Suprapubic skin (tissue), 4 donors: ENCODE data around the gene TMEM100. TPM values are rescaled to one million over a fixed set of nuclear protein-coding genes. Genes with fewer than 3 reads are reported as not detected.

Experiments
- DNase-seq, 2 donors: peaks; one replicate each; pipeline ENCODE4 v3.0.0-alpha.2; 2019; ENCODE audit warnings: low spot score in 2 of 2
- H3K27ac ChIP-seq: fragments of 200-600 bp; sonication (generic); one replicate; pipeline ENCODE4 v1.5.1; 2019
- H3K27me3 ChIP-seq: fragments of 200-600 bp; sonication (generic); one replicate; pipeline ENCODE4 v1.5.1; 2019
- H3K36me3 ChIP-seq: fragments of 200-600 bp; sonication (generic); one replicate; pipeline ENCODE4 v1.5.1; 2019
- H3K4me1 ChIP-seq: fragments of 200-600 bp; sonication (generic); one replicate; pipeline ENCODE4 v1.5.1; 2019
- H3K4me3 ChIP-seq: fragments of 200-600 bp; sonication (generic); one replicate; pipeline ENCODE4 v1.5.1; 2019; ENCODE audit warnings: mild to moderate bottlenecking
- H3K9me3 ChIP-seq: fragments of 200-600 bp; sonication (generic); one replicate; pipeline ENCODE4 v1.5.1; 2019
- EP300 ChIP-seq: sonication (generic); formaldehyde crosslinking; IDR thresholded peaks from one replicate; pipeline ENCODE4 v1.6.1; 2017; ENCODE audit warnings: antibody characterized with exemption
- POLR2A ChIP-seq, 2 donors: fragments of 450-650 bp; IDR thresholded peaks; one replicate each; pipeline ENCODE4 v1.6.1; 2017; ENCODE audit warnings: antibody characterized with exemption in 2 of 2, mild to moderate bottlenecking in 2 of 2, moderate library complexity in 2 of 2
- POLR2AphosphoS5 ChIP-seq, 3 donors: sonication (generic); formaldehyde crosslinking; IDR thresholded peaks; one replicate each; pipeline ENCODE4 v1.6.1; 2017; ENCODE audit warnings: antibody characterized with exemption in 3 of 3
- WGBS: methylation state at CpG from one replicate; pipeline ENCODE4 v1.1.5; 2018; 5-methylcytosine and 5-hydroxymethylcytosine counted together
- total RNA-seq, 4 donors: library from RNA; depleted of rRNA; stranded (reverse); fragments of >200 nt; gene quantifications; one replicate each; pipeline ENCODE4 v1.1.0, GENCODE V29; 2016
- TF ChIP-seq, protein P1 (sequence below), 2 donors: fragments of 200-600 bp in 1 of 2; fragments of 450-650 bp in 1 of 2; sonication (generic) in 1 of 2; IDR thresholded peaks; one replicate each; pipeline ENCODE4 v1.5.1; 2016 to 2019; ENCODE audit warnings: antibody characterized with exemption in 2 of 2, mild to moderate bottlenecking in 1 of 2, moderate library complexity in 1 of 2

Gene TMEM100
- total RNA-seq, 4 donors from 2014 or later, result 1.7 to 2.9 (median 2.4) TPM

DNA sequence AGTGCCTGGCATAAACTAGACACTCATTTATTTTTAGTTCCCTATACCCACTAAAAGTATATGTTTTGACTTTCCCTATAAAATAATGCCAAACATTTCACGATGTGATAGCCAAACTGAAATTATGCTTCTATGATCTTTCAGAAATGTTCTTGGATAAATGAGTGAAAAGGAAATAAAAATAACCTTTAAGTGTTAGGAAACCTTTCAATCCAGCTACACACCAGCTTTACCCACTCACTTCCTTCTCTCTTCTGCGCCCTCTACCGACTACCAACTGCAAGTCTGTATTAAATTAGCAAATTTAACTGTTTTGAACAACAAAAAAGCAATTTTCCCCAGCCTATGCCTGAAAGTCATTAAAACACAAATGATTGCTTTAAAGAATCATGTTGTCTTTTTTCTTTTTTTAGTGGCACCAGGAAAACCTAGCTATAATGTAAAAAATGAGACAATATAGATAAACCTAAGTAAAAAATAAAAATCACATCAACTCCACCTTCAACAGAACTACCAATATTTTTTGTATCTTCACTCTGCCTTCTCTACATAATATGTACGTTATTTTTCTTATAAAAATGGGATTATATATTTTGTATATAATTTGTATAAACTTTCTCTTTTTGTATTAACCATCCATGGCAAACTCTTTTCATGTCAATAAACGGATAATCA lies 13.2 kb upstream of the TMEM100 start:
- 30% methylated on average over 5 of the region's 5 CpGs for WGBS
- Histone ChIP-seq H3K27me3 (no peaks in the 10 kb centered on the region), H3K27ac (no peak overlapping the region), H3K4me1 (peaks cover 40% of the 10 kb centered on the region), H3K4me3 (no peak overlapping the region), H3K9me3 (no peaks in the 10 kb centered on the region), H3K36me3 (no peaks in the 10 kb centered on the region)
- TF ChIP-seq POLR2AphosphoS5 (IDR thresholded peaks at IDR 0.05), result no peak
- no peak for TF ChIP-seq EP300
- no peak for TF ChIP-seq POLR2A (IDR thresholded peaks at IDR 0.05)
- TF ChIP-seq, protein P1, sequence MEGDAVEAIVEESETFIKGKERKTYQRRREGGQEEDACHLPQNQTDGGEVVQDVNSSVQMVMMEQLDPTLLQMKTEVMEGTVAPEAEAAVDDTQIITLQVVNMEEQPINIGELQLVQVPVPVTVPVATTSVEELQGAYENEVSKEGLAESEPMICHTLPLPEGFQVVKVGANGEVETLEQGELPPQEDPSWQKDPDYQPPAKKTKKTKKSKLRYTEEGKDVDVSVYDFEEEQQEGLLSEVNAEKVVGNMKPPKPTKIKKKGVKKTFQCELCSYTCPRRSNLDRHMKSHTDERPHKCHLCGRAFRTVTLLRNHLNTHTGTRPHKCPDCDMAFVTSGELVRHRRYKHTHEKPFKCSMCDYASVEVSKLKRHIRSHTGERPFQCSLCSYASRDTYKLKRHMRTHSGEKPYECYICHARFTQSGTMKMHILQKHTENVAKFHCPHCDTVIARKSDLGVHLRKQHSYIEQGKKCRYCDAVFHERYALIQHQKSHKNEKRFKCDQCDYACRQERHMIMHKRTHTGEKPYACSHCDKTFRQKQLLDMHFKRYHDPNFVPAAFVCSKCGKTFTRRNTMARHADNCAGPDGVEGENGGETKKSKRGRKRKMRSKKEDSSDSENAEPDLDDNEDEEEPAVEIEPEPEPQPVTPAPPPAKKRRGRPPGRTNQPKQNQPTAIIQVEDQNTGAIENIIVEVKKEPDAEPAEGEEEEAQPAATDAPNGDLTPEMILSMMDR (IDR thresholded peaks at IDR 0.05), result peak; percentile 38 to 68
- DNase-seq, result no peak

DNA sequence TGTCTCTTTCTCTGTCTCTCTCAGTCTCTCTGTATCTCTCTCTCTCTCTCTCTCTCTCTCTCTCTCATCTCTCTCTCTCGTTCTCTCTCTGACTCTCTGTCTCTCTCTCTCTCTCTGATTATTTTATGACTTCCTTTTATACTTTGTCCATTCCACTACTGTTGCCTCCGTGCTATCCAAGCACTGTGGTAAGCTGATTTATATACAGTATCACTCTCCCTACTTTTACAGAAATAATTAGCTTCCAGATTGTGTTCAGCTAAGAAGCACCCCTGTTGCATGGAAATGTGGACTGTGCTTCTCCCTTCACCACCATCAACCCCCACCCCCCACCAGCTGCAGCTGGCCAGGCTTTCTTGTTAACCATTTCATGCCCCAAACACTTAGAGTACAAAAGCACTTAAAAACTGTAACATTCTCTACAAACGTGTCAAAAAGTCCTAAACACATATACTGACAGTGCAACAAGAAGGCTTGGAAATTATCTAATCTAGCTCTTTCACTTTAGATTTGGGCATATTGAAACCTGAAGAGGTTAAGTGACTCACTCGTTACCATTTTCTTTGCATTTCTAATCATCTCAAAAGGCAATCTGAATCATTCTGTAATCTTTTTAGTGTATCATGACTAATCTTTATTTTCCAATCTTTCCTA lies 11.6 kb upstream of the TMEM100 start:
- Histone ChIP-seq H3K36me3 (no peaks in the 10 kb centered on the region), H3K27ac (no peak overlapping the region), H3K27me3 (no peaks in the 10 kb centered on the region), H3K9me3 (no peaks in the 10 kb centered on the region), H3K4me1 (peaks cover 44% of the 10 kb centered on the region), H3K4me3 (no peak overlapping the region)
- 50% methylated on average over 4 of the region's 4 CpGs for WGBS
- DNase-seq, result no peak
- TF ChIP-seq, protein P1 (IDR thresholded peaks at IDR 0.05), result no peak
- TF ChIP-seq POLR2A (IDR thresholded peaks at IDR 0.05), result no peak
- no peak for TF ChIP-seq EP300
- no peak for TF ChIP-seq POLR2AphosphoS5 (IDR thresholded peaks at IDR 0.05)

DNA sequence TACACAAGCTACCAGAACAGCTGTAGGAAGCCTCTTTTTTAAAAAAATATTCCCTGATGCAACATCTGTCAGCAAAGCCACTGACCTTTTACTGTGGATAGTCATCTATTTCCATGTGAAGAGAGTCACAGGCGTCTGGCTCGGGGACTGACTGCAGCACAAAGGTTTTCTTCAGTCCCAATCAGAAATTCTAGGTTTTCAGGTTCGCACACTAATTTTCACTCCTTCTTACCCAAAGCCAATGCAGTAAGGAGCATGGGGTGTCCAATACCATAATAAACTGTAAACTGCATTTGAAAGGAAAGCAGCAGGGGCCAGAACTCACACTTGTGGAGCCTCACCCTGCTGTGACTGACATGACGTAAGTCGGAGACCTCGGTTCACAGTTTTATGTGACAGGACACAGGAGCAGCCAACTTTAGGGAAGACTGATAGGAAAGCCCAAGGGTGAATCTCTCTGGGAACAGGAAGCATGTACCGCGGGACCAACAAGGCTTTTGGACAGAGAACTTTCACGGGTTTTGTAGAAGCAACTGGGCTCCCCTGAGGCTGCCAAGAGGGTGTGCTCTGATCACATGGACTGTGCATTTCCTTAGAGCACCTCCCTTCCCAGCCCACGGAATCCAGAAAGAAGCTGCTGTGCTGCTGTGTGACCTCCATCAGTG lies 9.1 kb upstream of the TMEM100 start:
- TF ChIP-seq EP300 (no peak), POLR2A (IDR thresholded peaks at IDR 0.05) (no peak), POLR2AphosphoS5 (IDR thresholded peaks at IDR 0.05) (no peak)
- TF ChIP-seq, protein P1 (IDR thresholded peaks at IDR 0.05), result no peak
- peaks cover 51% of the 10 kb centered on the region for H3K4me1 ChIP-seq
- DNase-seq, result peak; percentile 81 to 85
- H3K27me3 ChIP-seq, result no peaks in the 10 kb centered on the region
- peak overlapping the region; percentile 35 for H3K4me3 ChIP-seq
- H3K36me3 ChIP-seq, result no peaks in the 10 kb centered on the region
- H3K9me3 ChIP-seq, result no peaks in the 10 kb centered on the region
- WGBS, result 22% methylated on average over 10 of the region's 10 CpGs
- peak overlapping the region; percentile 81 for H3K27ac ChIP-seq

DNA sequence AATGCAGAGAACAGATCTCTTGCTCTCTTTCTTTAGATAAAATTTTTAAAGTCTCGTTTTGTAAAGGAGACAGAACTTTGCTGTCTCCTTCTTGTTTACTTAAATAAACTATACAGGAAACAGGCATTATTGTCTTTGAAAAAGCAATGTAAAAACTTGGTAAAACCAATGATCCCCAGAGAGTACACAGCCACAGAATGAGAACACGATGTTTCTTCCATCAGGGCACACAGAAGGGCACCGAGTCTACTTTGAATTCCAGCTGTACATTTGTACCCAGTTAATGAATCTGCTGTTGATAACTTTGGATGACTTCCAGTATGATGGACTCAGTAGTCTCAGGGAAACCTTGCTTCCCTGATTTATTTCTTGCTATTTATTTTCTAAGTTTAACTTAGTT lies 8.1 kb upstream of the TMEM100 start:
- Histone ChIP-seq H3K4me1 (peaks cover 60% of the 10 kb centered on the region), H3K27me3 (no peaks in the 10 kb centered on the region), H3K27ac (peak overlapping the region; percentile 81), H3K36me3 (no peaks in the 10 kb centered on the region), H3K9me3 (no peaks in the 10 kb centered on the region), H3K4me3 (peak overlapping the region; percentile 35)
- TF ChIP-seq POLR2AphosphoS5 (IDR thresholded peaks at IDR 0.05) (peak in 1 of 3 donors; percentile 9), EP300 (no peak)
- WGBS, result 33% methylated on average over 3 of the region's 3 CpGs
- no peak for DNase-seq

DNA sequence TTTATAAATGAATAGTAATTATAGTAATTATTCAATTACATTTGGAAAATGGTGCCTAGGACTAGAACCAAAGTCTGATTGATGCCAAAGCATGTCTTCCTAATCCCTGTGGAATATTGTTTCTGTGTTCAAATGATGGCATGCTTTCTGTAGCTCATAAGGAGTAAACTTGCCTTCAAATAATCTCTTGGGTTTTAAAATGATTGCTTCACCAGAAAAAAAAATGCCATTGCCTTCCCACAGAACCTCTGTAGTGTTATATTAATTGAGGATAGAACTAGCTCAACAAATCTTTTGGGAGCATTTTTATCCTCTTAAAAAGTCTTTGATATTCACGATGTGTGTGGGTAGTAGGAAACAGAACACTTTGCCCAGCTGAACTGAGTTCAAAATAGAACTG lies 7.7 kb upstream of the TMEM100 start:
- Histone ChIP-seq H3K27me3 (no peaks in the 10 kb centered on the region), H3K27ac (peak overlapping the region; percentile 81), H3K4me1 (peaks cover 62% of the 10 kb centered on the region), H3K36me3 (no peaks in the 10 kb centered on the region), H3K4me3 (no peak overlapping the region), H3K9me3 (no peaks in the 10 kb centered on the region)
- TF ChIP-seq, protein P1 (IDR thresholded peaks at IDR 0.05), result no peak
- no peak for TF ChIP-seq EP300
- no peak for TF ChIP-seq POLR2A (IDR thresholded peaks at IDR 0.05)
- no peak for TF ChIP-seq POLR2AphosphoS5 (IDR thresholded peaks at IDR 0.05)
- DNase-seq, result no peak
- 24% methylated on average over 1 of the region's 1 CpG for whole genome bisulfite sequencing
